ENCODE measurements around the gene SH2D1A. TPM values are rescaled to one million over a fixed set of nuclear protein-coding genes. Genes with fewer than 3 reads are reported as not detected.
A peak's percentile ranks its signal among the peaks of the same experiment; 100 is the strongest.

Gene SH2D1A
- polyA plus RNA-seq, 1 donor (not counting 4 experiments of a cell fraction or from before 2014, with no cell fraction given): 0.04 TPM

DNA sequence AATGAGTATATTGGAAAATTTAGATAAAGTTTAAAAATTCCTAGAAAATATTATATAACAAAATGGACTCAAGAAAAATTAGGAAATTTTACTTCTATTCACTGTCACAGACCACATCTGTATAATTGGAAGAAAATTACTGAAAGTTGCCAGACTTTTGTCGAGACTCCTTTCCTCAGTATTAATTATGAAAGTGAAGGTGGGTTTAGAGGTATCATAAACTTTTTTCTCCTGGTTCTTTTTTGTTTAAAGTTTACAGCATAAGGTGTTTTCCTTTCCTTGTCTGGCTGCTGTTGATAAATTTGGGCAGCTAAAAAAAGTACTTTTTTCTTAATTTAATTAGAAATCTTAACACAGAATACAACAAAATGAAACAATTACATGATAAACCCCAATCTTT is 20.6 kb upstream of the SH2D1A start:
- H3K27me3 ChIP-seq (ENCODE audit: control insufficient read depth, extremely low read depth, insufficient read depth, low read length): no peaks in the 10 kb centered on the region
- no peak overlapping the region for H2AFZ ChIP-seq (ENCODE audit: control insufficient read depth, low read length)
- no peaks in the 10 kb centered on the region for H3K9me3 ChIP-seq (ENCODE audit: control insufficient read depth, low read depth, low read length)
- H3K4me1 ChIP-seq (ENCODE audit: control insufficient read depth, extremely low read depth, insufficient read depth, low read length): peaks cover 3% of the 10 kb centered on the region
- dilution Hi-C loops (cut with MboI; ENCODE audit: extremely low pct_ligation_motif_present, low sequenced_read_pairs): no loop called here
- DNase-seq (ENCODE audit: low read depth, low spot score) (no peak), FAIRE-seq (no peak)
- H3K9ac ChIP-seq (ENCODE audit: control insufficient read depth, extremely low read depth, insufficient read depth, low read length): no peak overlapping the region
- H3K4me3 ChIP-seq (ENCODE audit: control insufficient read depth in 2 of 3, extremely low read depth in 1 of 3, insufficient read depth in 2 of 3, low read depth in 1 of 3, low read length in 3 of 3): no peak overlapping the region
- no peaks in the 10 kb centered on the region for H3K9me1 ChIP-seq (ENCODE audit: control insufficient read depth, extremely low read depth, insufficient read depth, low read length)
- H3K27ac ChIP-seq (ENCODE audit: control insufficient read depth, insufficient read depth, low read length): no peak overlapping the region
- no peaks in the 10 kb centered on the region for H4K20me1 ChIP-seq (ENCODE audit: control insufficient read depth, extremely low read depth, insufficient read depth, low read length)
- no peaks in the 10 kb centered on the region for H3K36me3 ChIP-seq (ENCODE audit: control insufficient read depth in 2 of 2, extremely low read depth in 1 of 2, insufficient read depth in 2 of 2, low read length in 2 of 2)
- H3K79me2 ChIP-seq (ENCODE audit: control insufficient read depth, insufficient read depth, low read length): no peaks in the 10 kb centered on the region
- H3K4me2 ChIP-seq (ENCODE audit: control insufficient read depth, extremely low read depth, insufficient read depth, low read depth, low read length): no peak overlapping the region
- TF ChIP-seq, protein P1, sequence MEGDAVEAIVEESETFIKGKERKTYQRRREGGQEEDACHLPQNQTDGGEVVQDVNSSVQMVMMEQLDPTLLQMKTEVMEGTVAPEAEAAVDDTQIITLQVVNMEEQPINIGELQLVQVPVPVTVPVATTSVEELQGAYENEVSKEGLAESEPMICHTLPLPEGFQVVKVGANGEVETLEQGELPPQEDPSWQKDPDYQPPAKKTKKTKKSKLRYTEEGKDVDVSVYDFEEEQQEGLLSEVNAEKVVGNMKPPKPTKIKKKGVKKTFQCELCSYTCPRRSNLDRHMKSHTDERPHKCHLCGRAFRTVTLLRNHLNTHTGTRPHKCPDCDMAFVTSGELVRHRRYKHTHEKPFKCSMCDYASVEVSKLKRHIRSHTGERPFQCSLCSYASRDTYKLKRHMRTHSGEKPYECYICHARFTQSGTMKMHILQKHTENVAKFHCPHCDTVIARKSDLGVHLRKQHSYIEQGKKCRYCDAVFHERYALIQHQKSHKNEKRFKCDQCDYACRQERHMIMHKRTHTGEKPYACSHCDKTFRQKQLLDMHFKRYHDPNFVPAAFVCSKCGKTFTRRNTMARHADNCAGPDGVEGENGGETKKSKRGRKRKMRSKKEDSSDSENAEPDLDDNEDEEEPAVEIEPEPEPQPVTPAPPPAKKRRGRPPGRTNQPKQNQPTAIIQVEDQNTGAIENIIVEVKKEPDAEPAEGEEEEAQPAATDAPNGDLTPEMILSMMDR (optimal IDR thresholded peaks at IDR 0.05 in 1 of 3, IDR thresholded peaks at IDR 0.05 in 1 of 3, conservative IDR thresholded peaks at IDR 0.05 in 1 of 3; ENCODE audit: extremely low read depth in 1 of 3, insufficient read depth in 2 of 3, low read length in 3 of 3): no peak
- TF ChIP-seq EZH2 (IDR thresholded peaks at IDR 0.05; ENCODE audit: low read length): no peak

DNA sequence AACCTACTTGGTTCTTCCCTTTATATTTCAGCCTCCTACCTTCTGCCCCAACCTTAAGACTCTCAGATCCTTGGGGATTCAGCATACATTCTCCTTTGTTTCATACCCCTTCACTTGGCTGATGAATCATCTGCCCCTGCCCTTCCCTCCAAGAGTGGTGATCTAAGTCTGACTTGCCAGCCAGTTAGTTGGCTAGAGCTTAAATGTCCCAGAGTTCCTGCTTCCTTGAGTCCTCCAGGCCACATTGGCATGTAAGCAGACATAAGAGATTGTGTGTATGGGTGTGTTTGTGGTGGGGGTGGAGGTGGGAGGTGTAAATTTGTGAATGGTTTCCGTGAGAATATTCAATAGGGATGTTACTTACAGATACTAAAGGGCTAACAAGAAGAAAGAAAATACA is 17.6 kb upstream of the SH2D1A start:
- H3K9me1 ChIP-seq (ENCODE audit: control insufficient read depth, extremely low read depth, insufficient read depth, low read length): no peaks in the 10 kb centered on the region
- dilution Hi-C loops (cut with MboI; ENCODE audit: extremely low pct_ligation_motif_present, low sequenced_read_pairs): no loop called here
- DNase-seq (ENCODE audit: low read depth, low spot score): peak; percentile 50

More for the DNA sequence above, 17.6 kb upstream of the SH2D1A start:
- peaks cover 3% of the 10 kb centered on the region for H3K4me1 ChIP-seq (ENCODE audit: control insufficient read depth, extremely low read depth, insufficient read depth, low read length)
- no peaks in the 10 kb centered on the region for H3K79me2 ChIP-seq (ENCODE audit: control insufficient read depth, insufficient read depth, low read length)
- TF ChIP-seq, protein P1 (optimal IDR thresholded peaks at IDR 0.05 in 1 of 3, IDR thresholded peaks at IDR 0.05 in 1 of 3, conservative IDR thresholded peaks at IDR 0.05 in 1 of 3; ENCODE audit: extremely low read depth in 1 of 3, insufficient read depth in 2 of 3, low read length in 3 of 3): no peak
- no peak for TF ChIP-seq EZH2 (IDR thresholded peaks at IDR 0.05; ENCODE audit: low read length)
- no peak overlapping the region for H3K4me2 ChIP-seq (ENCODE audit: control insufficient read depth, extremely low read depth, insufficient read depth, low read depth, low read length)
- FAIRE-seq: peak; percentile 69
- no peak overlapping the region for H2AFZ ChIP-seq (ENCODE audit: control insufficient read depth, low read length)
- H3K4me3 ChIP-seq (ENCODE audit: control insufficient read depth in 2 of 3, extremely low read depth in 1 of 3, insufficient read depth in 2 of 3, low read depth in 1 of 3, low read length in 3 of 3): no peak overlapping the region
- H3K27me3 ChIP-seq (ENCODE audit: control insufficient read depth, extremely low read depth, insufficient read depth, low read length): no peaks in the 10 kb centered on the region
- no peaks in the 10 kb centered on the region for H3K36me3 ChIP-seq (ENCODE audit: control insufficient read depth in 2 of 2, extremely low read depth in 1 of 2, insufficient read depth in 2 of 2, low read length in 2 of 2)
- no peak overlapping the region for H3K27ac ChIP-seq (ENCODE audit: control insufficient read depth, insufficient read depth, low read length)
- H4K20me1 ChIP-seq (ENCODE audit: control insufficient read depth, extremely low read depth, insufficient read depth, low read length): no peaks in the 10 kb centered on the region
- no peaks in the 10 kb centered on the region for H3K9me3 ChIP-seq (ENCODE audit: control insufficient read depth, low read depth, low read length)
- H3K9ac ChIP-seq (ENCODE audit: control insufficient read depth, extremely low read depth, insufficient read depth, low read length): no peak overlapping the region
